Adrenal gland (tissue), 5 donors: ENCODE measurements around the gene NEDD9.

ENCODE experiments used
- POLR2A ChIP-seq, 2 donors: fragments of 450-650 bp; IDR thresholded peaks; one replicate each; pipeline ENCODE4 v1.6.1; 2017; ENCODE audit warnings: antibody characterized with exemption in 2 of 2, mild to moderate bottlenecking in 2 of 2, moderate library complexity in 1 of 2
- TF ChIP-seq, protein P1 (sequence below), 6 experiments: fragments of 450-650 bp in 4 of 6; fragments of 200-600 bp in 2 of 6; sonication (generic) in 1 of 6; IDR thresholded peaks; 1 replicate in 5 of 6; 2 replicates in 1 of 6; pipeline versions ENCODE4 v1.5.1 to v1.8.0; 2016 to 2021; ENCODE audit warnings: antibody characterized with exemption in 6 of 6, mild to moderate bottlenecking in 2 of 6, moderate library complexity in 1 of 6
- donor health status: DM: no; HTN: no; CAD: no.

DNA sequence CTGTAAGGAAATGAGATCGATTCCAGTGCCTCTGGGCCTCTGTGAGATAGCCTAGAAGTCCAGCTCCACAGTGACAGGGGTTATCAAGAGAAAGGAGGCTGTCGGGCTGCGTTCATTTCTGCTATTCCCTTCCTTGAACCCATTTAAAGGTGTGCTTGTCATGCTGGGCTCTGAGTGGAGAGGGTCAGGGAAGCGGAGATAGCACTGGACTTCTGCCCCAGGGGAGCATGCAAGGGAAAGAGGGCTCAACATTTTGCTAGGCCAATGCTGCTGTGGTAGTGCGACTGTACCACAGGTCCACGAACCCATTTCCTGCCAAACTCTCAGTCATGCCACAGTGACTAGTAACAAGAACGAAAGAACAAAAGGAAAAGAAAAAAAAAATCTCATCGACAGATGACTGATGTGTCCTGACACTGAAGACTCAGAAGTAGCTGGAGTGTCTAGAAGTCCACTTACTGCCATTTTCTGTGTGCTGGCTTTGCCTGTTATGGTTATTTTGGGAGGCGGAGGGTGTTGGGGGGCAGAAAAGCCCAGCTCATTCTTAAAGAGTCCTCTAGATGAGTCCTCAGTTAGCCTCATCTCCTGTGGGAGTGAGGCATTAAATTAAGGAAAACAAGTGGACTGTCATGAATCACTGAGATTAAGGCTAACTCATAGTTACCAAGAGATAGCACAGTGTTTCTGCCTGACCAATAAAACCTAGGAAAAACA is 8.1 kb downstream of the NEDD9 start:
- TF ChIP-seq, protein P1, sequence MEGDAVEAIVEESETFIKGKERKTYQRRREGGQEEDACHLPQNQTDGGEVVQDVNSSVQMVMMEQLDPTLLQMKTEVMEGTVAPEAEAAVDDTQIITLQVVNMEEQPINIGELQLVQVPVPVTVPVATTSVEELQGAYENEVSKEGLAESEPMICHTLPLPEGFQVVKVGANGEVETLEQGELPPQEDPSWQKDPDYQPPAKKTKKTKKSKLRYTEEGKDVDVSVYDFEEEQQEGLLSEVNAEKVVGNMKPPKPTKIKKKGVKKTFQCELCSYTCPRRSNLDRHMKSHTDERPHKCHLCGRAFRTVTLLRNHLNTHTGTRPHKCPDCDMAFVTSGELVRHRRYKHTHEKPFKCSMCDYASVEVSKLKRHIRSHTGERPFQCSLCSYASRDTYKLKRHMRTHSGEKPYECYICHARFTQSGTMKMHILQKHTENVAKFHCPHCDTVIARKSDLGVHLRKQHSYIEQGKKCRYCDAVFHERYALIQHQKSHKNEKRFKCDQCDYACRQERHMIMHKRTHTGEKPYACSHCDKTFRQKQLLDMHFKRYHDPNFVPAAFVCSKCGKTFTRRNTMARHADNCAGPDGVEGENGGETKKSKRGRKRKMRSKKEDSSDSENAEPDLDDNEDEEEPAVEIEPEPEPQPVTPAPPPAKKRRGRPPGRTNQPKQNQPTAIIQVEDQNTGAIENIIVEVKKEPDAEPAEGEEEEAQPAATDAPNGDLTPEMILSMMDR (IDR thresholded peaks at IDR 0.05), result no peak
- no peak for TF ChIP-seq POLR2A (IDR thresholded peaks at IDR 0.05)
